K562 (cell line): ENCODE measurements around the gene USP35. TPM values are rescaled to one million over a fixed set of nuclear protein-coding genes. Genes with fewer than 3 reads are reported as not detected.

Experiments used
- ATAC-seq: fragments of 200-7000 bp; cut with Tn5 transposase; 3 replicates; pipeline ENCODE4 v1.9.1; 2020; ENCODE audit warnings: moderate library complexity
- BruUV-seq: library from RNA; stranded (reverse); fragments of 400-500 nt; replicated peaks from 2 replicates; lab custom pipeline; 2021; lab: Mats Ljungman, UMichigan
- CTCF ChIA-PET: fragments of 300-600 bp; formaldehyde crosslinking; extraction: SDS; loops from one replicate; lab custom pipeline; 2021; ENCODE audit warnings: low intra/inter-chr PET ratio; lab: Yijun Ruan, JAX
- POLR2A ChIA-PET: fragments of 300-600, 350-650 bp; sonication (Branson Sonifier 250); formaldehyde crosslinking; extraction: SDS; loops from one replicate; lab custom pipeline; 2021; ENCODE audit warnings: antibody characterized with exemption, inconsistent platforms; lab: Yijun Ruan, JAX
- DNase-seq, 4 experiments: peaks; one replicate each; pipeline versions ENCODE4 v3.0.0 to v3.0.0-alpha.2; 2011 to 2018; ENCODE audit warnings: low spot score in 3 of 4, mixed read lengths in 3 of 4; ENCODE audit errors: extremely low read depth in 1 of 4
- FAIRE-seq: peaks from 2 replicates; lab custom pipeline; 2011; peaks lifted over from hg19 to GRCh38; lab: Jason Lieb, UNC
- H2AFZ ChIP-seq: 2 replicates; pipeline ENCODE4 v1.6.0; 2011; ENCODE audit warnings: low read depth, low read length, control low read depth, inconsistent platforms
- H3K27ac ChIP-seq: fragments of 200-600 bp; 3 replicates; pipeline ENCODE4 v1.8.0; 2011; ENCODE audit warnings: low read depth, mild to moderate bottlenecking, control low read depth, inconsistent platforms, low read length, moderate library complexity, mixed read lengths; ENCODE audit errors: extremely low read depth
- H3K27me3 ChIP-seq, 2 experiments: fragments of 300-600 bp in 1 of 2; 2 replicates in 1 of 2; 3 replicates in 1 of 2; pipeline versions ENCODE4 v1.6.0 to v1.8.0; 2011; ENCODE audit warnings: inconsistent platforms in 2 of 2, low read length in 2 of 2, mild to moderate bottlenecking in 1 of 2, mixed read lengths in 1 of 2, moderate library complexity in 1 of 2; ENCODE audit not compliant: control insufficient read depth in 2 of 2, insufficient read depth in 2 of 2
- H3K36me3 ChIP-seq: fragments of 300-600 bp; 3 replicates; pipeline ENCODE4 v1.8.0; 2011; ENCODE audit warnings: mild to moderate bottlenecking, low read length, inconsistent platforms; ENCODE audit not compliant: control insufficient read depth, insufficient read depth
- H3K4me1 ChIP-seq, 2 experiments: fragments of 200-600 bp in 1 of 2; replicated peaks in 1 of 2; 2 replicates in 1 of 2; 3 replicates in 1 of 2; pipeline versions ENCODE4 v1.5.1 to v1.8.0; 2011; ENCODE audit warnings: inconsistent platforms in 2 of 2, low read length in 2 of 2, mild to moderate bottlenecking in 1 of 2, mixed read lengths in 1 of 2, moderate library complexity in 1 of 2; ENCODE audit not compliant: control insufficient read depth in 2 of 2, insufficient read depth in 2 of 2
- H3K4me2 ChIP-seq: 2 replicates; pipeline ENCODE4 v1.6.1; 2011; ENCODE audit warnings: low read length, control low read depth, inconsistent platforms, mixed read lengths; ENCODE audit not compliant: insufficient read depth
- H3K4me3 ChIP-seq: fragments of 200-600 bp; sonication (generic), shearing (Covaris generic); 2 replicates; pipeline ENCODE4 v1.5.1; 2016; ENCODE audit warnings: control low read depth, inconsistent platforms
- H3K79me2 ChIP-seq: fragments of 200-600 bp; 3 replicates; pipeline ENCODE4 v1.8.0; 2011; ENCODE audit warnings: low read length, inconsistent platforms; ENCODE audit not compliant: control insufficient read depth, insufficient read depth
- H3K9ac ChIP-seq, 2 experiments: 2 replicates each; pipeline versions ENCODE4 v1.6.0 to v1.6.1; 2011; ENCODE audit warnings: low read depth in 2 of 2, low read length in 2 of 2, control low read depth in 1 of 2, inconsistent platforms in 1 of 2, mild to moderate bottlenecking in 1 of 2, mixed read lengths in 1 of 2; ENCODE audit not compliant: insufficient read depth in 1 of 2
- H3K9me1 ChIP-seq: one replicate; pipeline ENCODE4 v1.6.0; 2011; ENCODE audit warnings: inconsistent platforms, mild to moderate bottlenecking, low read length, moderate library complexity; ENCODE audit not compliant: control insufficient read depth, insufficient read depth
- H3K9me3 ChIP-seq: replicated peaks from 2 replicates; pipeline ENCODE4 v1.5.1; 2011; ENCODE audit warnings: low read depth, low read length, inconsistent platforms; ENCODE audit not compliant: control insufficient read depth, insufficient read depth
- H4K20me1 ChIP-seq: replicated peaks from 2 replicates; pipeline ENCODE4 v1.6.1; 2011; ENCODE audit warnings: low read length, inconsistent platforms, mixed read lengths; ENCODE audit not compliant: control insufficient read depth, insufficient read depth
- ARHGAP35 ChIP-seq: fragments of 450-650 bp; IDR thresholded peaks from 2 replicates; pipeline ENCODE4 v1.6.1; 2018; ENCODE audit not compliant: partially characterized antibody
- C11orf30 ChIP-seq: fragments of 450-650 bp; IDR thresholded peaks from 2 replicates; pipeline ENCODE4 v1.6.1; 2016; ENCODE audit warnings: low read depth, mild to moderate bottlenecking
- CTBP1 ChIP-seq: fragments of 450-650 bp; IDR thresholded peaks from 2 replicates; pipeline ENCODE4 v1.6.1; 2016; ENCODE audit warnings: borderline replicate concordance
- DMBX1 ChIP-seq: fragments of 250-450 bp; sonication (Bioruptor Pico); IDR thresholded peaks from 2 replicates; pipeline ENCODE4 v1.8.0; 2022; ENCODE audit warnings: inconsistent platforms, mild to moderate bottlenecking, moderate library complexity, borderline replicate concordance
- ESRRA ChIP-seq: fragments of 450-650 bp; IDR thresholded peaks from 2 replicates; pipeline ENCODE4 v1.6.1; 2014; ENCODE audit warnings: low read depth, mild to moderate bottlenecking, moderate library complexity, borderline replicate concordance
- FOXK1 ChIP-seq: sonication (generic); formaldehyde crosslinking; IDR thresholded peaks from 2 replicates; pipeline ENCODE4 v1.8.0; 2022; ENCODE audit warnings: missing genetic modification reagents, mild to moderate bottlenecking, borderline replicate concordance
- HES1 ChIP-seq: fragments of 450-650 bp; IDR thresholded peaks from 2 replicates; pipeline ENCODE4 v1.6.1; 2016; ENCODE audit warnings: low read depth, mild to moderate bottlenecking, moderate library complexity
- KLF13 ChIP-seq: fragments of 450-650 bp; IDR thresholded peaks from 2 replicates; pipeline ENCODE4 v1.6.1; 2016; ENCODE audit warnings: missing genetic modification characterization, low read depth, mild to moderate bottlenecking, missing compliant biosample characterization, moderate library complexity, borderline replicate concordance
- MEF2D ChIP-seq: conservative IDR thresholded peaks from 2 replicates; pipeline ENCODE4 v1.6.1; 2016; ENCODE audit warnings: low read depth, missing genetic modification characterization, missing compliant biosample characterization
- MTA3 ChIP-seq: fragments of 450-650 bp; formaldehyde crosslinking; IDR thresholded peaks from 2 replicates; pipeline ENCODE4 v1.6.1; 2017; ENCODE audit warnings: mild to moderate bottlenecking, borderline replicate concordance
- NUFIP1 ChIP-seq: fragments of 450-650 bp; IDR thresholded peaks from 2 replicates; pipeline ENCODE4 v1.6.1; 2018; ENCODE audit not compliant: partially characterized antibody
- PHB2 ChIP-seq: fragments of 450-650 bp; IDR thresholded peaks from 2 replicates; pipeline ENCODE4 v1.6.1; 2017; ENCODE audit warnings: low read depth
- PHF8 ChIP-seq: fragments of 200-600 bp; sonication (generic); IDR thresholded peaks from 2 replicates; pipeline ENCODE4 v1.6.1; 2012; ENCODE audit warnings: mixed run types, mild to moderate bottlenecking, inconsistent platforms, low read length, moderate library complexity, borderline replicate concordance
- RBM34 ChIP-seq: fragments of 200-400 bp; formaldehyde crosslinking; IDR thresholded peaks from 2 replicates; pipeline ENCODE4 v1.6.1; 2018; ENCODE audit warnings: low read length, borderline replicate concordance; ENCODE audit not compliant: insufficient read depth
- RCOR1 ChIP-seq, 2 experiments: IDR thresholded peaks; 2 replicates each; pipeline ENCODE4 v1.6.1; 2012; ENCODE audit warnings: low read depth in 2 of 2, low read length in 2 of 2, borderline replicate concordance in 1 of 2, improper control_type of control experiment in 1 of 2
- RHOXF2B ChIP-seq: fragments of 250-450 bp; sonication (Bioruptor Pico); conservative IDR thresholded peaks from 2 replicates; pipeline ENCODE4 v1.5.1; 2021
- SLC30A9 ChIP-seq: fragments of 250-450 bp; sonication (Bioruptor Pico); IDR thresholded peaks from 2 replicates; pipeline ENCODE4 v1.8.0; 2022; ENCODE audit warnings: mild to moderate bottlenecking, moderate library complexity
- SUPT5H ChIP-seq: fragments of 450-650 bp; IDR thresholded peaks from 2 replicates; pipeline ENCODE4 v1.6.1; 2016
- ZBED1 ChIP-seq: IDR thresholded peaks from 2 replicates; pipeline ENCODE4 v1.6.1; 2014
- ZNF316 ChIP-seq: fragments of 450-650 bp; IDR thresholded peaks from 2 replicates; pipeline ENCODE4 v1.6.1; 2016
- ZNF444 ChIP-seq: fragments of 250-450 bp; sonication (Bioruptor Pico); IDR thresholded peaks from 2 replicates; pipeline ENCODE4 v1.4.0; 2020; ENCODE audit warnings: mild to moderate bottlenecking, moderate library complexity
- ZNF668 ChIP-seq: fragments of 250-450 bp; sonication (Bioruptor Pico); IDR thresholded peaks from 2 replicates; pipeline ENCODE4 v1.8.0; 2022; ENCODE audit warnings: mild to moderate bottlenecking, inconsistent platforms
- ZNF77 ChIP-seq: fragments of 250-450 bp; sonication (Bioruptor Pico); IDR thresholded peaks from 2 replicates; pipeline ENCODE4 v1.5.0; 2020
- WGBS: fragments of 100-300 bp; shearing (Covaris generic); methylation state at CpG from one replicate; pipeline ENCODE4 v1.1.6; 2016; ENCODE audit warnings: low coverage, mixed read lengths; ENCODE audit not compliant: insufficient coverage; ENCODE audit errors: missing lambda C conversion rate; 5-methylcytosine and 5-hydroxymethylcytosine counted together
- in situ Hi-C: fragments of 300-500 bp; cut with MboI; formaldehyde crosslinking; loops from 4 replicates; pipeline ENCODE4 v1.15.0; 2018; ENCODE audit warnings: inconsistent platforms, mixed read lengths
- intact Hi-C: fragments of 100-400 bp; cut with micrococcal nuclease; formaldehyde crosslinking; loops from 2 replicates; pipeline ENCODE4 v1.14.2; 2022
- polyA plus RNA-seq, 8 experiments: library from polyadenylated mRNA; depleted of rRNA in 4 of 8; stranded (reverse) in 5 of 8; unstranded in 3 of 8; fragments of >200 nt; fragmentation: Nextera tagmentation in 2 of 8; fragmentation: Illumina TruSeq in 1 of 8; extraction: Ambion mirVana in 2 of 8; extraction: Trizol in 1 of 8; gene quantifications; 2 replicates each; pipeline versions ENCODE4 v1.2.1 to v1.2.3, GENCODE V29; 2011 to 2014; ENCODE audit warnings: inconsistent platforms in 1 of 8, missing spikeins in 1 of 8
- total RNA-seq, 7 experiments: library from RNA; depleted of rRNA in 6 of 7; stranded (reverse); fragments of >200 nt in 6 of 7; fragmentation: Illumina TruSeq in 2 of 7; extraction: Trizol in 2 of 7; gene quantifications; 2 replicates each; pipeline versions ENCODE4 v1.2.1 to v1.2.3, GENCODE V29; 2011 to 2021; ENCODE audit warnings: low replicate concordance in 1 of 7

The USP35 gene
- total and polyA plus RNA-seq, 9 of the 15 experiments (the other 6 are each of a cell fraction or from before 2014, with no cell fraction given) = 0.01 to 4.8 (median 3.6) TPM

DNA sequence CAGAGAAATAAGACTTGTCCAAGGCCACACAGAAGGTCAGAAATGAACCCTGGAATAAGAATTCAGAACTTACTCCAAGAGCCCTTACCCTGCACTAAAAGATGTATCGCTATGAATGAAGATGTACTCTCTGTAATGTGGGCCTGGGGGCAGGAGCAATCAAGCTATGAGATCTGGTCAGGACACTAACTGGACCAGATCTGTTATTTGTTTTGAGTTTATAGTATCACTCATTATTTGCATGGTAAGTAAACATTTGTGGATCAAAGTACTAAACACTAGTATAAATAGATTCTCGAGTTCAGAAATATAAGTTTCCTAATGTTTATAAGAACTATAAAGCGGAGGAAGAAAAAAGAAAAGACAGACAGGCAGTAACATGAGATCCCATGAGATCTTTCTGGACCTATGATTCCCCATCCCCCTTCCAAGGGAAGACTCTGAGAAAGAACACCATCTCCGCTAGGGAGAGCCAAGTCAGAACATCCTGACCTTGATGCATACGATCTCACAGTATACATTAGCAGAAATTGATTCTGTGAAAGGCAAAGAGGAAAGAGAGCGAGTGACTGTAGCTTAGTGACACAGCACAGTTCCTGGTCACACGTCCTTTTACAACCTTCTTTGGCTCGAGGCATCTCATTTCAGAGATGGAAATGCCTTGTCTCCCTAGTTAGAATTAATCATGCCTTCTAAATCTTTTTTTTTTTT lies 71.2 kb downstream of the USP35 start:
- Histone ChIP-seq H3K4me1 (peaks cover 22 to 64% of the 10 kb centered on the region in 2 experiments), H3K9ac (no peak overlapping the region), H3K4me2 (no peak overlapping the region; the same call in 1 of the 2 replicates), H2AFZ (peak overlapping the region; percentile 13), H3K27me3 (no peaks in the 10 kb centered on the region), H3K9me3 (no peaks in the 10 kb centered on the region), H3K36me3 (peaks cover 3% of the 10 kb centered on the region; the same call in 2 of the 3 replicates), H4K20me1 (no peaks in the 10 kb centered on the region), H3K4me3 (no peak overlapping the region), H3K9me1 (no peaks in the 10 kb centered on the region), H3K79me2 (peaks cover 33% of the 10 kb centered on the region; the same call in 2 of the 3 replicates), H3K27ac (peak overlapping the region; percentile 4; the same call in 2 of the 3 replicates)
- intact Hi-C loops (loop anchor here (1.0 kb wide), 1 partner anchor 30 kb away; no protein-coding TSS in a partner anchor), in situ Hi-C loops (no loop called here)
- ChIA-PET CTCF (no interaction called here), POLR2A (interaction anchor here (0.6 to 5.1 kb wide), 8 partner anchors 8 to 1060 kb away, joined by 3 to 26 read pairs (median 4); no protein-coding TSS in a partner anchor)
- peak in 3 of 4 experiments; percentile 29 to 66 (median 37) for DNase-seq
- 26% methylated on average over 8 of the region's 8 CpGs for WGBS
- ATAC-seq = peak; percentile 61
- FAIRE-seq = peak; percentile 67
- BruUV-seq = no TSS peak
- TF ChIP-seq ZNF77 (CRISPR knock-in tag) (no peak), RBM34 (no peak), ZNF316 (no peak), ZNF668 (CRISPR knock-in tag) (no peak), ZBED1 (no peak), KLF13 (tag) (no peak), ESRRA (peak; percentile 73; the same call in 1 of the 2 replicates), ZNF444 (no peak), SLC30A9 (CRISPR knock-in tag) (no peak), RCOR1 (IDR thresholded peaks at IDR 0.05; ENCODE audit: borderline replicate concordance in 1 of 2, low read depth in 2 of 2, low read length in 2 of 2) (peak in 1 of 2 experiments; percentile 78; a peak in 2 of 4 replicates), MEF2D (tag) (no peak), PHB2 (no peak), RHOXF2B (no peak), MTA3 (no peak), PHF8 (no peak), ARHGAP35 (no peak), NUFIP1 (no peak), FOXK1 (no peak), HES1 (0 out of 2 replicates have a peak, but pooled peaks have one; percentile 12), SUPT5H (no peak), CTBP1 (peak; percentile 59; the same call in 1 of the 2 replicates), DMBX1 (CRISPR knock-in tag) (peak; percentile 36; the same call in 1 of the 2 replicates), C11orf30 (peak; percentile 31; the same call in 1 of the 2 replicates)
